OCI-M1 (cell line): Measurements from ENCODE around the gene SCN8A.

Experiments
- DNase-seq: peaks from one replicate; lab custom pipeline; 2025; lab: John Stamatoyannopoulos, UW

SCN8A gene

DNA sequence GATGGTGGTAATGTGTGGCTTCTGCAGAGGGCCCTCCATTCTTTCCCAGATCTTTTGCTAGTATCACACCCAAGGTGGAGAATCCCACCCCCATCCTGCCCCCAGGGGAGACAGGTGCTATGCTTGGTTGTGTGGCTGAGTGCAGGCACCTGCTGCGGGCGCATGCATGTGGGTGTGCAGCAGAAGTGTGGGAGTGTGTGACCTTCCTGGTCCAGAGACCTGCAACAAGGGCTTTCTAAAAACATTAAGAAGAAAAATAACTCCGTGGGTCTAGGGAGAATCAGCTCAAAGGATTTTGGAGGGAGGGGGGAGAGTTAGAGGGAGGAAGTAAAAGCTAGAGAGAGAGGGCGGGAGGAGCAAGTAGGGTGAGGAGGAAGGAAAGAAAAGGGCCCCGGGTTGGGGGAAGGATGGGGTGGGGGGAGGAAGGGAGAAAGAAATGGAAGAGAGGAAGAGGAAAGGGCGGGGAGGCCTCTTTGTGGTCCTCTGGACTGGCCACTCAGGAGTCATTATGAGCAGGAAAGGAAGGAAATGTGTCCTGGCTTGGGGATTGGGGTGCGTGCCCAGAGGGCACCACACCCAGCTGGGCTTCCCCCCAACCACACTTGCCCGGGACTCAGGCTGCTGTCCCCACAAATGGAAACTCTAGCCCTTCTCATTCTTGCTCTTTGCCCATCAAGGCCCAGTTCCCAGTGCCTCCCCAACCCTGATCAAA is 260.5 kb downstream of the SCN8A start:
- DNase-seq: no peak

DNA sequence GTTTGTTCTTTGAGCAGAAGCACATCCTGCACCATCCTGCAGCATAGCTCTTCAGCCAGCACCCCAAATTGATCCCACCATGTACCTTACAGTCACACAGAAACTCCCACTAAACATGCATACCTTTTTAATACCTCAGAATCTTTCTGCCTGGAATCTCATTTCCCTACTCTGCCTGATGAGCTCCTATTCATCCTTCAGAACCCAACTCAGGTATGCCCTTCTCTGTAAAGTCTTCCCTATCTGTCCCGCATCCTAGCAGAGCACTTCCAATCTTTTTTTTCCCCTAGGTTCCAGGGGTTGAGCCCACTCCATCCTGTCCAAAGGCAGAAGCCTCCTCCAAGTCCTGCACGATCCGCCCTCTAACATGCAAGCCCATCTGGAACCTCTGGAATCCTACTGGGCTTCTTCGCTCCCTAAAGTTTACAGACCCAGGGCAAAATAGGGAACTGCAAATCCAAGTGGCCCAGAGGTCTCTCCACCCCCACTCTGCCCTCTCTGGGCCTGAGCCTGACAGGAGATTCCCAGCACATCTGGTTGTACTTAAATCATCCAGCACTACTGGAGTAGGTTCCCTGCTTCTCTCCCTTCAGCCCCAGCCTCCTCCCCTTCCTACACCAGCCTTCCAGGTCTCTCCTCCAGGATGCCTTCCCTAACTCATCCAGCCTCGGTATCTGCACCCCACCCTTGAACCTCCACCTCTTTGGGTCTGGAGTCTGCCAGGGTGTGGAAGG is 261.5 kb downstream of the SCN8A start:
- no peak for DNase-seq

DNA sequence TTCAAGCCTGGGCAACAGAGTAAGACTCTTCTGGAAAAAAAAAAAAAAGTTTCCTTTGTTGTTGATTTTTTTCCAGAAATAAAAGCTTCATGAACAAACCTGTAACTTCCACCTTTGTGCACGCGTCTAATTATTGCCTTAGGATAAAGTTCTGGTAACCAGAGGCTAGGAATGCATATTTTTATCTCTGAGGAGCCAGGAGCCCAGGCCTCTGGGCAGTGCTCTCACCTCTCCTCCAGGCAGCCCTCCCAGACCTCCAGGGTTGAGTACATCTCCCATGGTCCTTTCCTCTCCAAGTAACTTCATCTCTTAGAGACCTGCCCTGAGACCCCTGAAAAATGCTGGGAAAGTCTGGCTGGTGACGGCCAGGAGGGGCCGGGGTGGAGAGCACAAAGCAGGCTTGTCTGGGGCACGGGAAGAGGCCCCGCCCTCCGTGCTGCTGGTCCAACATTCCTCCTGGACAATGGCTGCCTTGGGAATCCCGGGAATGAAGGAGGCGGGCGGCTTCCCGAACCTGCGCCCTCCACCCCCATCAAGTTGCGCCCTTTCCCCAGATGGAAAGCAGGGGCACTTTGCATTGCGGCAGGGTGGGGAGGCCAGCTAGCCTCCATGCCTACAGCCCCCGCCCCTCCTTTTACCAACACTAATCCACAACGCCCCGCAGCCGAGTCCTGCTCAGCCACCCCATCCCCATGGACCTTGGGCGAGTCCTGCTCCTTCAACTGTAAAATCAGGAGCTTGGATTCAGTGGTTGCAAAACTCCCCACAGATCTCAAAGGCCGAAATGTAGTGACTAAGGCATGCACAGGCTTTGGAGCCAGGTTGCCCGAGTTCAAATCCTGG is 264.8 kb downstream of the SCN8A start:
- DNase-seq: no peak

DNA sequence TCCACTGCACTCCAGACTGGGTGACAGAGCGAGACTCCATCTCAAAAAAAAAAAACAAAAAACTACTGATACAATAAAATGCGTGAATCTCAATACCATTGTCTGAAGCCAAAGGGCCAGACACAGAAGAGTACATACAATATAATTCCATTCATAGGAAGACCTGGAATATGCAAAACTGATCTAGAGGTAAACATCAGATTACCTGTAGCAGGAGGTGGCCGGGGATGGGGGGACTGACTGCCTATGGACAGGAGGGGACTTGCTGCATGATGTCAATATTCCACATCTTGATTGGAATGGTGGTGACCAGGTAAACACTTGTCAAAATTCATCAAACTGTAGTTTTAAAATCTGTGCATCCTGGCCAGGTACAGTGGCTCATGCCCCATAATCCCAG is 270.0 kb downstream of the SCN8A start:
- no peak for DNase-seq
